GM18502 (cell line): ENCODE measurements around the gene CAMK1D.

Source experiments
- ATAC-seq: cut with Tn5 transposase; IDR thresholded peaks from one replicate; pipeline ENCODE4 v1.9.1; 2021; ENCODE audit warnings: mild to moderate bottlenecking; ENCODE audit not compliant: unreplicated experiment, poor library complexity

The CAMK1D gene

GRCh38 chr10:12633776-12634620, 284.7 kb downstream of the CAMK1D start:
- ATAC-seq, result no peak

DNA sequence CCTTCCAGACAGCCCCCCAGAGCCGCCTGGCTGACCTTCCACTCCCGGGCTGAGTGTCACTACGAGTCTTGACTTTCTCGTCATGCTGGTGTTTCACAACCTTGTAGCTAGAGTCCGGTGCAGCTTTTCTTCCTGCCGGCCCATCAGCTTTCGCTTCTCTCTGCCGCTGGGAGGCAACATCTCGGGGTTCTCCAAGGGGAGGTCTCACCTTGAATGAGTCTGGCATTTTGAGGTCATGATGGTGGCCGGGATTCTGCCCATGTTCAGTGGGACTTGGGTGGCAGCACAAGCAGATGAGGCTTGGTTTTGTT, 285.2 kb downstream of the CAMK1D start:
- no peak for ATAC-seq

DNA sequence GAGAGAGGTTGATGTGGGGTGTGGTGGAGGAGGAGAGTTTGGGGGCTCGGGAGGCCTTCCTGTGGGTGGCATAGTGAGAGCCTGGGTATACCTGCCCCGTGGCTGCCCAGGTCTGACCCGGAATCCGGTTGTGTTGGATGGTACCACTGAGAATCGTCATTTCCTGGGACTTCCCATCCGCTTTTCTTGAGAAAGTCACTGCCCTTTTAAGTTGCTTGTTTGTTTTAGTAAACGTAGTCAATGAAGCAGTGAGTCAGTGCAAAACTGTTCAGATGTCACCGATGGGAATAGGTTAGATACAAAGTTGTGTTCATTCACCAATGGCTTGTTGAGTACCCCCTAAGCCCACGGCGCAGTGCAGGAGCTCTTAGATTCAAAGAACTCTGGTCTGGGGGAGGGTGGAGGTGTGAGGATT, 285.8 kb downstream of the CAMK1D start:
- ATAC-seq, result no peak

DNA sequence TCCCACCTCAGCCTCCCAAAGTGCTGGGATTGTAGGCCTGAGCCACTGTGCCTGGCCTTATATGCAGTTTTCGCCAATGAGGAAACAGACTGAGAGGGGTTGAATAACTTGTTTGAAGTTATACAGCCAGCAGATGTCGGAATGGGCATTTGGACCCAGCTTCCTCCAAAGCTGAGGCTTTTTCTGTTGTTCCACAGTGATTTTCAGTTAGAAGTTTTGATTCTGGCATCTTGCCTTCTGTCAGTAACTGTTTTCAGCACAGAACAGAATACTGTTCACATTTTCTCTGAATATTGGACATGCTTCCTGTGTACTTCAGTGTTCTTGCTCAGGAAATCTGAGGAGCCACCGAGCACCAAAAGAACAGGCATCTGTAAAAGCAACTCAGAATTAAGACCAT, 287.2 kb downstream of the CAMK1D start:
- no peak for ATAC-seq

DNA sequence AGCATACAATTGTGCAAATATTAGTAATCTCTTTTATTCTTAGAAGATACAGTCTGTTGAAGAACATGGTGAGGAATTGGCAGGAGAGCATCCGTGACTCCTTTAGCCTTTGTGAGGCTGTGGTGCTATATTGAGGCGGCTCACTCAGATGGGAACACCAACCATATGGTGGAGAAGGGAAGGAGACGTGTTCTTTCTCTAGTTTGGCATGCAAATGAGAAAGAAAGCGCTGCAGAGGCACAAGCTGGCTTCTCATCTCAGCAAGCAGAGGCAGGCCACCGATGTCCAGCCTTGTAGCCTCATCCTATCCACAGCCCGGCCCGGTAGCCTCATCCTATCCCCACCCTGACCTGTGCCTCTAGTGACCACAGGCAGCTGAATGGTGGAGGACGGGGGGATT, 288.3 kb downstream of the CAMK1D start:
- ATAC-seq, result no peak

- no peak for ATAC-seq
These were observed 288.8 kb downstream of the CAMK1D start for GRCh38 chr10:12638103-12638502.

DNA sequence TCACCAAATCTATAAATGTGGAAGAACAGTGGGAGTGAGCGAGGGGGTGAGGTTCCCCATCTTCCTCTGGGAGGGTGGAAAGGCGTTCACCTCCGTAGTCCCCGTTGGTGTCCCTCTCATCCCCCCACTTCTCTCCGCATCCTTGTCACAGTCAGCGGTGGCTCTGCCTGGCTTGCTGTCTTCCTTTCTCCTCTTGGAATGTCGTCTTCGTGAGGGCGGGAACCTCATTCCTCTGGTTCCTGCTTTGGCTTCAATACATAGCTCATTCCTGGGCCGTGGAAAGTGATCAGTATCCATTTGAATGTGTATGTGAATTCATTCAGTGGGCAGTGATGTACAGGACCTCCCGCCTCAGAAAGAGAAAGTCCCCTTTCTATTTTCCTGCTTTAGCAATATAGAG, 289.4 kb downstream of the CAMK1D start:
- no peak for ATAC-seq

DNA sequence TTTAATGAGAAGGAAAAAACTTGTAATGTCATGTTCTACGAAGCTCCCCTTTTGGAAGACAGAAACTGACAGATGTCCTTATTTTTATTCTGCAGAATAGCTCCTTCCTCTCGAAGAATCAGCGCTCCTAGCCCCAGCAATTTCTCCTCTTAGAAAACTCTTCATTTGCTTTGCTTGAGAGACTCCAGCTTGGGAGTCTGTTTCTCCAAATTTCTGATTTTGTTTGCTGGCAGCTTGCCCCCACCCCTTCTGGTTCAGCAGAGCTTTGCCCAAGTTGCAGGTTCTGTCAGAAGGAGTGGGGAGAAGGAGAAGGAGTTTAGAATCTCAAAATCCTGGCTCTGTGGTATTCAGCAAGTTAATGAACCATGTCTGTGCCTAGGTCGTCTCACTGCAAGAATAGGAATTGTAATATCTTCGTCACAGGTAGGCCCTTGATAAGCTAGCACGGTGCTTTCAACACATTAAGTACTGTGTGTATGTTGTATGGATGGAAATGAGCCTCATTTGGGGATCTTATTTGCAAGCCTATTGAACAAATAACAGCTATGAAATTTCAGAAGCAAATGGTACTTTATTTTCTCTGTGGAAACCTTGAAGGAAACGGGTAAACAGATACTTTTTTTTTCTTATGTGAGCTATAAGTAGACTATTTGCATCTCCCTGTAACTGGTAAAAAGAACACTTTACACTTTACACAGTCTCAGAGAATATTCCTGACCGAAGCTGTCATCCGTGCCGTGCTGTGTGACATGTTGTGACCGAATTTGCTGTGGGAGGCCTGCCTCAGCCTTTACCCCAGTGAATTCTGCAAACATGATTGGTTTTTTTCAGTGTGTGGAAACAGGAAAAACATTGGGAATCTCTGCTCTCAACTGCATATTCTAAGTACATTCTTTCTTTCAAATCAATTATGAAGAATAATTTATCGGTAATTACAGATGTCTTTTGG, 290.9 kb downstream of the CAMK1D start:
- ATAC-seq, result no peak

GRCh38 chr10:12642036-12642435, 292.7 kb downstream of the CAMK1D start:
- ATAC-seq, result no peak

- no peak for ATAC-seq
These were observed 293.9 kb downstream of the CAMK1D start for GRCh38 chr10:12643279-12643678.

DNA sequence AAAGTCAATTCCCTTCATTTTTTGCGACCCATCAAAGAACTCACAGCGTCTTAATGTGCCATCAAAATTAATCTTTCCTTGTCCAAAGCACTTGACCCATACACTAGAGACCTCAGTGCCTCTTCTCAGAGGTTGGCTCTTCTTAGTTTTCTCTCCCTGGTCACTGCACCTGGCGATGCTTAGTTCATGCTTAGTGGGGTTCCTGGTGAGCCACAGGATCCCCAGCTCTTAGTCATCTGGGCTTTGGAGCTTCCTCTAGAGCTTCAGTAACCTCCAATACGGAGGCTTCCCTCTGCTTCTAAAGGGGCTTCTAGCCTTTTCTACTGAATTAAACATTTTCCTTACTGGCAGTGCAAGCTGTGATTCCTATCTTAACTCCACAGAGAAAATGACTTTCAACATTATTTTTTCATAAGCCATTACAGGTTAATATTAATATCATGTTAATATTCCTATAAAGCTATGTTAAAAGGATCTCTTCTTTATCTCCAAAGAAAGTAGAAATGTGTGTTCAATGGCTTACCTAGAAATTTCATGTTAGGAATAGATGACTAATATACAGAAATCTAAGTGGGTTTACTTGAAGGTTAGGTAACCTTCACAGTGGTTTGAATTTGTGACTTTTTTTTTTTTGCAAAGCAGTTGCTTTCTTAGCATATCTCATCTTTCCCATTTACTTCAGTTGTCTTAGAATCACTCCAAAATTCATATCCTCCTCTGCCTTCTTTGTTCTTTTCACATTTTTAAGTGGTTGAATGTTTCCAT, 295.2 kb downstream of the CAMK1D start:
- no peak for ATAC-seq

DNA sequence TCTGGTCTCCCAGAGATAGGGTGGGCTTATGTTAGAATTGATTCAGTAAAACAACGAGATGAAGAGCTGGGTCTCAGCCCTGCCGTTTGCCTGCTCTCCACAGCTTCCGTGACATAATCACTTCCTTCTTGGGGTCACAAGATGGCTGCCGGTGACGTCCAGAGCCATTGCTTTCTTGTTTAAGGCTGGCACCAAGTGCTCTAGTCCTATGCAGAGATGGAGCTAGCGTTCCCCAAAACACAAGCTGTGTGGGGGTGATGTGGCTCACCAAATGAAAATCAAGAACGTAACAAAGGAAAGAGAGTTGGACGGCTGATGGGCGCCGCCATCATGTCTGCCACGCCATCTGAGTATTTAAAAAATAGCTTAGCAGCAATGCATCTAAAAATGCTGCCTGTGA, 296.1 kb downstream of the CAMK1D start:
- ATAC-seq, result no peak

- ATAC-seq, result no peak
These were observed 299.8 kb downstream of the CAMK1D start for GRCh38 chr10:12649012-12649584.

DNA sequence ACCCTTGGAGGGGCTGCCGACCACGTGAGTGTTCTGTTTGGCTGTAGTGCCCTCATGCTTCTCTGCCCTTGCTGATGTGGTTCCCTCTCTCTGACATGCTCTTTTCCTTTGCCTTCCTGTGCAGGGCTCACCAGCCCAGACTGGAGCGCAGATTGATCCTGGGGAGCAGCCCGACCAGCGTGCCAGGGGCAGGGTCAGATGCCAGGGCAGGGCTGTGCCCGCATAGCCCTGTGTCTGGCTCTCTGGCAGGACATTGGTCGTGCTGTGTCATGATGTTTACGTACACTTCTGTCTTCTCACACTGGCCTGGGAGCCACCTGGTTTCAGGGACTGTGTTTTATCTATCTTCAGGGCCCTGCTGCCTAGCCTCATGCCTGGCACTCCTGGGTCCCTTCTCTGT, 300.8 kb downstream of the CAMK1D start:
- no peak for ATAC-seq

- no peak for ATAC-seq
These were observed 301.4 kb downstream of the CAMK1D start for GRCh38 chr10:12650538-12651298.

DNA sequence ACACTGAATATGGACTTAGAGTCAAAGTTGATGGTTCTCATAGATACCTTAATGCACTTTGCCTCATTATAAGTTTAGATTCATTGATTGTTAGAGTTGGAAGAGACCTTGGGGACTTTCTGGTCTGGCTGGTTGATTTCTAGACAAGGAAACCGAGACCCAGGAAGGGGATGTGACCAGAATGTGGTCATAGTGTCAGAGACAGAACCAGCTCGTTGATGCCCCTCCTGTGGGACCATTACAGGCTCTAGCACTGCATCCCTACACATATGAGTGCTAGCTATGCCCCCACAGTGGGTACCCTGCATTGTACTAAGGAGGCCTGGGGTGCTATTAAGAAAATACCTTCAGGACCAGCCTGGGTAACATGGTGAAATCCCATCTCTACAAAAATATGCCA, 306.6 kb downstream of the CAMK1D start:
- ATAC-seq, result no peak

DNA sequence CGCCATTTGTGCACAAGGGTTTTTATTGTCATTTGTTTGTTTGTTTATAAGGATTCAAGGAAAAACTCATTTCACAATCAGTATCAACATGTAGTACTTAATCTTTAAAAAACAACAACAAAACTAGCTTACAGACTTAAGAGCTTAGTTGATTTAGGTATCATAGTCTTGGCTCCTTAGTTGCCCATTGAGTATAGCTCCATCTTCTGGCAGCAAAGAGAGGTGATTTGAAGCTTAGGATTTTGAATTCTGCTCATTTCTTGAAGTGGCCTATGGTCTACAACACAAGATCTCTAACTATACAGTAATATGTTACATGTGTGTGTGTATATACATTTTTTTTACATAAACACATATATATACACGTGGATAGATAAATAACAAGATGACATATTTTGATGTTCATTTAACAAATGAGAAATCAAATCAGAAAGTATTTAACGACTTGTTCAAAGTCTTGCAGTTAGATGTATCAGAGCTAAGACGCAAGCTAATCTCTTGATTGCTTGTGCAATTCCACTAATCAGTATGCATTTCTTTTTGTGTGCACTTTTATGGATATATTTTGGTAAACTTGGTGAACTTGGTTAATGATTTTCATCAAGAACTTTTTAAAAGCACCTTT, 307.3 kb downstream of the CAMK1D start:
- ATAC-seq, result no peak

- ATAC-seq, result no peak
These were observed 308.1 kb downstream of the CAMK1D start for GRCh38 chr10:12657489-12657888.

DNA sequence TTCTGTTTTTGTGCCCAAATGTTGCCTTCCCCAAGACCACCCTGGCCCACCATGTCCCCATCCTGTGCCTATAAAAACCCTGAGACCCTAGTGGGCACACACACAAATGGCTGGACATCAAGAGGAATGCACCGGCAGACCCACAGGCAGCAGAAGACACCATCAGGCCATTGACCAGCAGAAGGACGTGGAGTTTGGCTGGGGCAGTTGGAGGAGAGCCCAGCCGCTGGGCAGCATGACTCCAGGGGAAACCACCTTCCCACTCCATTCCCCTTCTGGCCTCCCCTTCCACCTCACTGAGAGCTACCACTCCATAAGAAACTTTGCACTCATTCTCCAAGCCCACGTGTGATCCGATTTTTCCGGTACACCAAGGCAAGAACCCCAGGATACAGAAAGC, 309.2 kb downstream of the CAMK1D start:
- ATAC-seq, result no peak
